ENCODE results near the gene VAMP5.

The VAMP5 gene

GRCh38 chr2:85599468-85600234 lies 15.4 kb downstream of the VAMP5 start:
- no peak overlapping the region for H3K4ac ChIP-seq (ENCODE audit: low read depth in 1 of 2, low read length in 2 of 2)
- H2BK120ac ChIP-seq (ENCODE audit: low read depth, low read length): no peak overlapping the region
- peaks cover 34% of the 10 kb centered on the region for H3K4me1 ChIP-seq (ENCODE audit: control insufficient read depth, insufficient read depth, low read depth, low read length)
- peaks cover 37% of the 10 kb centered on the region for H3K79me1 ChIP-seq (replicated peaks; ENCODE audit: low read length, poor library complexity, severe bottlenecking)
- no peak overlapping the region for H3K27ac ChIP-seq (ENCODE audit: low read length, poor library complexity, severe bottlenecking)
- no peak overlapping the region for H3K23ac ChIP-seq (ENCODE audit: low read length in 2 of 2)
- no peak overlapping the region for H2BK15ac ChIP-seq (ENCODE audit: low read depth, poor library complexity, severe bottlenecking)
- H3K18ac ChIP-seq (ENCODE audit: low read depth in 1 of 2, low read length in 2 of 2): no peak overlapping the region
- H2AK5ac ChIP-seq (ENCODE audit: low read length, severe bottlenecking): no peak overlapping the region
- H2BK5ac ChIP-seq (ENCODE audit: low read depth, low read length, poor library complexity, severe bottlenecking): no peak overlapping the region
- H3K9ac ChIP-seq (ENCODE audit: low read length): no peak overlapping the region
- peaks cover 42 to 43% of the 10 kb centered on the region in 2 experiments for H3K36me3 ChIP-seq (ENCODE audit: control insufficient read depth in 1 of 2, insufficient read depth in 2 of 2, low read depth in 1 of 2, low read length in 2 of 2)
- no peak overlapping the region for H4K8ac ChIP-seq (ENCODE audit: low read length)
- H3K4me2 ChIP-seq (ENCODE audit: low read length, poor library complexity, severe bottlenecking): no peak overlapping the region
- no peak overlapping the region for H3K14ac ChIP-seq (ENCODE audit: low read length in 2 of 2)
- H3K9me3 ChIP-seq (ENCODE audit: control insufficient read depth, low read length): no peaks in the 10 kb centered on the region
- no peaks in the 10 kb centered on the region for H3K27me3 ChIP-seq (ENCODE audit: control insufficient read depth in 1 of 2, insufficient read depth in 1 of 2, low read length in 2 of 2)
- no peak overlapping the region for H2BK12ac ChIP-seq (ENCODE audit: low read length in 2 of 2)
- no peak overlapping the region for H3K4me3 ChIP-seq (ENCODE audit: insufficient read depth in 1 of 2, low read depth in 1 of 2, low read length in 2 of 2)
- DNase-seq: no peak
- WGBS: 90% methylated on average over 17 of the region's 17 CpGs
- no peak overlapping the region for H4K91ac ChIP-seq (ENCODE audit: low read length)
- no peak overlapping the region for H2AFZ ChIP-seq (ENCODE audit: low read depth, low read length)

GRCh38 chr2:85600235-85600575 lies 16.0 kb downstream of the VAMP5 start:
- 95% methylated on average over 3 of the region's 3 CpGs for WGBS

DNA sequence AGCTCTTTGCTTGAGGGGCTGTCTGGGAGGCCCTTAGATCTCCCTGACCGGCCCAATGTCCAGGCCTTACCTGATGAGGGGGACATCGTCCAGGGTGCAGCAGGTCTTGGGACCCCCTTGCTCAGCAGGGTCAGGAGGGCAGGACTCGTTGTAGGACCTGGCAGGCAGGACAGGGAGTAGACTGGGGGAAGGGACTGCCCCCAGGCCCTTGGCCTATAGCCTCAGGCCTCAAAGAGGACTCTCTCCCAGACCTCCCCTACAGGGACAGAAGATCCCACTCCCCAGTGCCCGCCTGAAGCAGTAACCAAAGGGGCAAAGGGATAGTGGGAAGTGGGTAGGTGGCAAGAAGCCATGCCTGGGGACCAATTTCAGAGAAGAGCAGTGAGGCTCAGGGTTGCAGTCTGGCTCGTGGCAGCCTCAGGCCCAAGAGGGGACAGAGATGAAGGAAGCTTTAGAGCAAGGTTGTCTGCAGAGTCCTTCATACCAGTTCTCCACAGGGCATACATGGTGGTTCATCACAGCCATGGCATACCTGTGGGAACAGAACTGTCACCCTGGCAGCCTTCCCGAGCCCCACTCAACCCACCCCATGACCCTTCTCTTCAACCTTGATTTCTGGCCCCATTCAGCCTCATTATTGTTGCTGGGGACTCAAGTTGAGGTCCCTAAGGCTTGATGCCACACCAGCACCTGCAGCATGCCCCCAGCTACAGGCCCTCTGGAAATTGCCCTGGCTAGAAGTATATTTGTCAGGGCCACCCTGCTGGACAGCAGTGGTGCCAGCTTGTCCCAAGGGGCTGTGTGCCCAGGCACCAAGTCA lies 16.9 kb downstream of the VAMP5 start:
- Histone ChIP-seq H3K27me3 (ENCODE audit: control insufficient read depth in 1 of 2, insufficient read depth in 1 of 2, low read length in 2 of 2) (no peaks in the 10 kb centered on the region), H4K8ac (ENCODE audit: low read length) (no peak overlapping the region), H2BK5ac (ENCODE audit: low read depth, low read length, poor library complexity, severe bottlenecking) (no peak overlapping the region), H2AK5ac (ENCODE audit: low read length, severe bottlenecking) (peak overlapping the region; percentile 28), H2BK15ac (ENCODE audit: low read depth, poor library complexity, severe bottlenecking) (no peak overlapping the region), H3K14ac (ENCODE audit: low read length in 2 of 2) (peak overlapping the region in 1 of 2 experiments; percentile 98), H3K79me1 (replicated peaks; ENCODE audit: low read length, poor library complexity, severe bottlenecking) (peaks cover 37% of the 10 kb centered on the region), H2AFZ (ENCODE audit: low read depth, low read length) (no peak overlapping the region), H3K4me2 (ENCODE audit: low read length, poor library complexity, severe bottlenecking) (no peak overlapping the region), H3K4ac (ENCODE audit: low read depth in 1 of 2, low read length in 2 of 2) (peak overlapping the region; percentile 9 to 32), H2BK120ac (ENCODE audit: low read depth, low read length) (no peak overlapping the region), H3K18ac (ENCODE audit: low read depth in 1 of 2, low read length in 2 of 2) (peak overlapping the region in 1 of 2 experiments; percentile 89), H3K27ac (ENCODE audit: low read length, poor library complexity, severe bottlenecking) (no peak overlapping the region), H3K4me1 (ENCODE audit: control insufficient read depth, insufficient read depth, low read depth, low read length) (peaks cover 38% of the 10 kb centered on the region), H3K23ac (ENCODE audit: low read length in 2 of 2) (peak overlapping the region in 1 of 2 experiments; percentile 15), H3K36me3 (ENCODE audit: control insufficient read depth in 1 of 2, insufficient read depth in 2 of 2, low read depth in 1 of 2, low read length in 2 of 2) (peaks cover 42 to 51% of the 10 kb centered on the region in 2 experiments), H3K4me3 (ENCODE audit: insufficient read depth in 1 of 2, low read depth in 1 of 2, low read length in 2 of 2) (peak overlapping the region in 1 of 2 experiments; percentile 99), H3K9me3 (ENCODE audit: control insufficient read depth, low read length) (no peaks in the 10 kb centered on the region), H4K91ac (ENCODE audit: low read length) (no peak overlapping the region), H3K9ac (ENCODE audit: low read length) (peak overlapping the region; percentile 92), H2BK12ac (ENCODE audit: low read length in 2 of 2) (no peak overlapping the region)
- no peak for DNase-seq
- 87% methylated on average over 4 of the region's 6 CpGs for WGBS

More at GRCh38 chr2:85600235-85600575, 16.0 kb downstream of the VAMP5 start:
- no peak overlapping the region for H3K9ac ChIP-seq (ENCODE audit: low read length)
- no peak overlapping the region for H3K4me3 ChIP-seq (ENCODE audit: insufficient read depth in 1 of 2, low read depth in 1 of 2, low read length in 2 of 2)
- no peak overlapping the region for H3K23ac ChIP-seq (ENCODE audit: low read length in 2 of 2)
- H2BK120ac ChIP-seq (ENCODE audit: low read depth, low read length): no peak overlapping the region
- no peak overlapping the region for H4K8ac ChIP-seq (ENCODE audit: low read length)
- peaks cover 42 to 44% of the 10 kb centered on the region in 2 experiments for H3K36me3 ChIP-seq (ENCODE audit: control insufficient read depth in 1 of 2, insufficient read depth in 2 of 2, low read depth in 1 of 2, low read length in 2 of 2)
- H3K27me3 ChIP-seq (ENCODE audit: control insufficient read depth in 1 of 2, insufficient read depth in 1 of 2, low read length in 2 of 2): no peaks in the 10 kb centered on the region
- no peak overlapping the region for H3K18ac ChIP-seq (ENCODE audit: low read depth in 1 of 2, low read length in 2 of 2)
- peaks cover 37% of the 10 kb centered on the region for H3K79me1 ChIP-seq (replicated peaks; ENCODE audit: low read length, poor library complexity, severe bottlenecking)
- no peak overlapping the region for H2BK5ac ChIP-seq (ENCODE audit: low read depth, low read length, poor library complexity, severe bottlenecking)
- DNase-seq: no peak
- H2AFZ ChIP-seq (ENCODE audit: low read depth, low read length): no peak overlapping the region
- H3K14ac ChIP-seq (ENCODE audit: low read length in 2 of 2): no peak overlapping the region
- H3K4me1 ChIP-seq (ENCODE audit: control insufficient read depth, insufficient read depth, low read depth, low read length): peaks cover 34% of the 10 kb centered on the region
- H3K9me3 ChIP-seq (ENCODE audit: control insufficient read depth, low read length): no peaks in the 10 kb centered on the region
- H4K91ac ChIP-seq (ENCODE audit: low read length): no peak overlapping the region
- H3K4me2 ChIP-seq (ENCODE audit: low read length, poor library complexity, severe bottlenecking): no peak overlapping the region
- H3K27ac ChIP-seq (ENCODE audit: low read length, poor library complexity, severe bottlenecking): no peak overlapping the region
- H2AK5ac ChIP-seq (ENCODE audit: low read length, severe bottlenecking): no peak overlapping the region
- no peak overlapping the region for H3K4ac ChIP-seq (ENCODE audit: low read depth in 1 of 2, low read length in 2 of 2)
- no peak overlapping the region for H2BK15ac ChIP-seq (ENCODE audit: low read depth, poor library complexity, severe bottlenecking)
- no peak overlapping the region for H2BK12ac ChIP-seq (ENCODE audit: low read length in 2 of 2)
